Measurements from ENCODE around the gene CDC5L. TPM values are rescaled to one million over a fixed set of nuclear protein-coding genes. Genes with fewer than 3 reads are reported as not detected.
"Not testable (repeated sequence)": the region's sequence is repeated elsewhere in the genome, so short reads cannot be mapped to it uniquely, and the experiment has no call there.

The CDC5L gene
- total RNA-seq: 24.1 and 26.6 TPM in 2 replicates

DNA sequence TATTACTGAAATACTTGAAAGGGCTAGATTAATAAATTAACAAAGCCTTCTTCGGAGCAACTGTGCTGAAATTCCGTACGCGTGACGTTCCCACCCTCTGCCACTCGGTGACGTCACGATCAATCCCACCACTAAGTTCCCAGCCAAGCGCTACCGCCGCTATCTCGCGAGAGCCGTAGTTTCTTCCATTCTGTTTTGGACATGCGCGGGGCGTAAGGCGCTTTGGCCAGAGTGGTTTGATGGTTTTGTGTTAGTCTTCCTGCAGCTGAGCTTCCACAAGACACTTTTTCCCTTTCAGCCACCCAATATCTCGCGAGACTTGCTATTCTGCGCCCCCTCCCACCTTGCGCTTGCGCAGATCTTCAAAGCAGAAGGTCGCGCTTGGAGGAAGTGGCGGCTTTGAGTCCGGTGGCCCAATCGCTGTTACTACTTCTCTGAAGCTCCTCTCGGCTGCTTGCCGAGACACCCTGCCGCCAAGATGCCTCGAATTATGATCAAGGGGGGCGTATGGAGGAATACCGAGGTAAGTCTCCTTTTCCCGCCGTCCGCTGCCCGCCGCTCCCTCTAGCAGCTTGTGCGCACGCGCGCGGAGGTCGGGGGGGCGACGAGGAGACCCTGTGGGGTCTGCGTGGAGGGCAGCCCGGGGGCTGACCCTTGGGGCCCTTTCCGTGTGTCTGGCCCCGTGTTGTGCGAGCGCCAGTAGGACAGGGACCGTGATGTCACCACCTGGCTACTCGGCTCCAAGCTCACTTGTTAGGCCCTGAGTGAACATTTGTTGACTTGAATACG is at the start of gene CDC5L:
Gene CDC5L (plus strand): TSS at position 361 of the 789 bp plus-strand sequence. CDS start 118 bp downstream, at position 479.
- intact Hi-C loops (cut with micrococcal nuclease): loop anchor here (1.0 to 5.0 kb wide), 12 partner anchors 74 to 1825 kb away; partner anchors contain the start of genes AARS2, GTPBP2, HSP90AB1 and MRPL14

DNA sequence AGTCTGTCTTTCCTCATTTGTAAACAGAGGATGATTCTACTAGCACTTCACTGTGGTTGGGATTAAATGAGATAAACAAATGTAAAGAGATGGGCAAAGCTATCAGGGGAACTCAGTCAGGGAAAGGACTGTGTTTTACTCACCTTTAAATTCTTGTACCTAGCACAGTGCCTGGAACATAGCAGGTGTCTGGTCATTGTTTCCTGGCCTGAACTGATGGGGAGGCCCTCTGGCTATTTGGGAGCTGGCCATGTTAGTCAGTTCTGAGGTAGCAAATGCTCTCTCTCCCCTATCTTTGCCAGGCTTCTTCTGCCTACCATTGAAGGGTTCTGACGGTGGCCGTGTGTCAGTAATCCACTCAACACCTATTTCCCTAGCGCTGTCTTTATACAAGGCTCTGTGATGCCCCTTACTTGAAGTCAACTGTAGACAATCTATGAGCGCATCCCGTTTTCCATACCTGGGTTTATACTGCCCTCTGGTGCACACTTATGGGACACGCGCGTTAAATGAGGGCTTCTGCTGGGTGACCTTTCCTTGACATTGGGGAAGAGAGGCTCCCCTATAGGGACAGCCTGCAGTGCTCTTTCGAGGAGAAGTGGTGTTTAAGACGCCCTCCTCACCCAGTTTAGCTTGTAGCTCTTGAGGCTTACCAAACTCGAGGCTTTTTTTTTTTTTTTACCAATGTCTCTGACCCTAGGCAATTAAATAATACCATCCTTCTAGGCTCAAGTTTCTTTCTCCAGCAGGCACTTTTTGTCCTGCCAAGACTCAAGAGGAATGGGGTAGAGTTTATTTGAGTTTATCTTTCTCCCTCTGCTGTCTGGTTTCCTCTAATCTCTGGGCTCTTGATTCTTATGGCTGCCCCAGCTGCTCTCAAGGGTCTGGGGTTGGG is 49.0 kb upstream of the CDC5L start:
- intact Hi-C loops (cut with micrococcal nuclease): loop anchor here (1.0 kb wide), 7 partner anchors 25 to 242 kb away; partner anchors contain the start of gene AARS2

DNA sequence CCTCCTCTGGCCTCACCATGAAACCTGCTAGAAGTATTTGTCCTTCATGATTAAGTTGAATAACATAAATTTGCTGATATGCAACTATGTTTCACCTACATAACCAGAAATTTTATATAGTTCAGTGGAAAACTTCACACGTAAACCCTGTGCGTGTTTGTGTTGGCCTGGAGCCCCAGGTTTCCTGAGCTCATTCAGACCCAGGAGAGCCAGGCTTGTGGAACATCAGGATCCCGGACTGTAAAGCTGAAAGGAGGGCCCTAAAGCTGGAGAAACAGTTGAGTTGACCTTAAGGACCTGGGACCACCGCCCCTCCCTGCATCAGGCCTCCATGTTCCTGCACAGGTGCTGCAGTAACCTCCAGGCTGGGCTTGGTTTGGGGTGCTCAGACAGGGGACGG is 48.2 kb upstream of the CDC5L start:
- intact Hi-C loops (cut with micrococcal nuclease): no loop called here

DNA sequence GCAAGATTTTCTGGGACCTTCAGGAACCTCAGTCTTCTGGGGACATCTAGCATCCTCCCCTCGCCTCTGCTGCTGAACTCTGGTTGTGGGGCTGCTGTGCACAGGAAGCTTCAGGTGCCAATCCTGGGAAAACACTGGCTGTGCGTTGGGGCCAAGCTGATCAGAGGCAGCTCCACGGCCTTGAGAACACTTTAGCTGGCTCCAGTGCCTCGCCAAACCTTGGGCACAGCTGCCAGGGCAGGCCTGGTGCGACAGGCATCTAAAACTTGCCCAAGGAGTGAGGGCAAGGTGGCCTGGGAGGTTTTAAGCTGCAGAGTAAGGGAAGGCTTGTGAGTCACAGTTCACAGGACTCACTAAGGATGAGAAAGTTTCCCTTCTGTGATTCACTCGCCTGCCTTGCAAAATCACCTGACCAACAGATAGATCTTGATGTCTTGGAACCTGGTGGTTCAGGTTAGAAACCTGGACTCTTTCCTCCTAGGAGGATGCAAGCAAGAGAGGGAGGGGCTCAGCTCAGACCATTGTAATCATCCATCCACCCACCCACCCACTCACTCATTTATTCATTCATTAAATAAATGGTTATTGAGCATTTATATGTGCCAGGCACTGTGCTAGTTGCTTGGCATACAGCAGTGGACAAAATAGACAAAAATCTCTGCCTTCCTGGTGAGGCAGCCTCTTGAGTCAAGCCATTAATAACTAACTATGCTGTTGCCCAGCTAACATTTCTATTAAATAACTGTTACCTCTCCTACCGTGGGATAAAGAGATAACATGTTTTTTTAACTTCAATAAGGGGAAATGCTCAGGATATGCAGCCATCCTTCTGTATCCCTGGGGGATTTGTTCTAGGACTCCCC is 47.5 kb upstream of the CDC5L start:
- intact Hi-C loops (cut with micrococcal nuclease): no loop called here

DNA sequence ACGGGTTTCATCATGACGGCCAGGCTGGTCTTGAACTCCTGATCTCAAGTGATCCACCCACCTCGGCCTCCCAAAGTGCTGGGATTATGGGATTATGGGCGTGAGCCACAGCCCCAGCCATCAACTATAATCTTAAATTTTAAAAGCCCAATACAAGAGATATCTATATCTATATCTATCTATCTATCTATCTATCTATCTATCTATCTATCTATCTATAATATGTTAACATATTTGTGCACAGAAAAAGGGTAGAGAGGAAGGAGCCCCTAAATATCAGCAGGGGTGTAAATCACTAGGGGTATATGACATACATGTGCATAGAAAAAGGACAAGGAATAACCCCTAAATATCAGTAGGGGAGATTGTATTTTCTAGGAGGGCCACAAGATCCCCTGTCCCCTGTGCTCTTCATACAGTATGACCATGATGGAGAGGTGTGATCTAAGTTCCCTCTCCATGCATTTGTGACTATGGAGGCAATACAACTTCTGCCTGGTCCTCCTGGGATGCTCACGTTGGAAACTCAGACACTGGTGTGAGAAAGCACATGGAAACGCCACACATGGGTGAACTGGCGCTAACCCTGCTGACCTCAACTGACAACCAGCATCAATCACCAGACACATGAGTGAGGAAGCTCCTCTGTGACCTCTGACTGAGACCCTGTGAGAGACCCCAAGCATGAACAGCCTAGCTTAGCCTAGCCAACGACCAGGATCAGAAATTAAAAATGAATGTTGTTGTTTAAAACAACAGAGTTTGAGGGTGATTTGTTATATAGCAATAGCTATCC is 46.2 kb upstream of the CDC5L start:
- intact Hi-C loops (cut with micrococcal nuclease): no loop called here

DNA sequence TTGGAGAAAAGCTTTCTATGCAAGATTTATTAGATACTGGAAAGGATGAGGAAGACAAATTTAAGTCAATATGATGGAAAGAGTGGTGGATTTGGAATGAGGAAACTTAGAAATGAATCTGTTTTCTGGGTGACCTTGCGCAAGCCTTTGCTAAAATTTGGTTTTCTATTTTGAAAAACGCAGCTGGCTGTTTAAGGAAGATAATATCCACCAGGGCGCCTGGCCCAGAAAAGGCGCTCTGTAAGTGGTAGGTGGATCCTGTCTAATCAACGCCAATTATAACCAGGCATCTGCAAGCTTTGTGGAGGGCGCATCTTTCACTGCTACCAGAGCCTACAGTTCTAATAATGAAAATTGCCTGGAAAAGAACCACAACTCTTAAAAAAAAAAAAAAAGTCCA is 45.5 kb upstream of the CDC5L start:
- intact Hi-C loops (cut with micrococcal nuclease): no loop called here

DNA sequence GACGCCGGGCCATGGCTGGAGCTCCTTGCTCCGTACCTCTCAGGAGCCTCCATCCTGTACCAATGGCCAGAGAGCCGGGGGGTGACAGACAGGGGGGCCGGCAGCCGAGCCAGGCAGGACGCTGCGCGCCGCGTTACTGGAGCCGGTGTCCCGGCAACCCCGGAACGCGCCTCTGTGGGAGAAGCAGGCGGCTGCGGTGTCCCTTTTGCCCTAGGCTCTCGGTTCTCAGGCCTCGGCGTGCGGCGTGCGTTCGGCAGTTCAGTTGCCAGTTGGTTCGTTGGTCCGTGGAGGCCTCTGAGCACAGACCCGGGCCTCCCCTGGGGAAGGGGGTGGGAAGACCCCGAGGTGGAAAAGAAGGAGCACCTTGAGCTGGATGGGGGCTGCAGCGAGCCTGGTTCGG is 45.0 kb upstream of the CDC5L start, which contains the start of gene SPATS1:
Gene SPATS1 (plus strand): TSS at position 162 of the 400 bp plus-strand sequence. CDS start 446 bp downstream, outside the sequence.
- intact Hi-C loops (cut with micrococcal nuclease): no loop called here

DNA sequence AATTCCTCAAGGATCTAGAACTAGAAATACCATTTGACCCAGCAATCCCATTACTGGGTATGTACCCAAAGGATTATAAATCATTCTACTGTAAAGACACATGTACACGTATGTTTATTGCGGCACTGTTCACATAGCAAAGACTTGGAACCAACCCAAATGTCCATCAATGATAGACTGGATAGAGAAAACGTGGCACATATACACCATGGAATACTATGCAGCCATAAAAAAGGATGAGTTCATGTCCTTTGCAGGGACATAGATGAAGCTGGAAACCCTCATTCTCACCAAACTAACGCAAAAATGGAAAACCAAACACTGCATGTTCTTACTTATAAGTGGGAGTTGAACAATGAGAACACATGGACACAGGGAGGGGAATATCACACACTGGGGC is 40.7 kb upstream of the CDC5L start:
- intact Hi-C loops (cut with micrococcal nuclease): not testable (repeated sequence)

DNA sequence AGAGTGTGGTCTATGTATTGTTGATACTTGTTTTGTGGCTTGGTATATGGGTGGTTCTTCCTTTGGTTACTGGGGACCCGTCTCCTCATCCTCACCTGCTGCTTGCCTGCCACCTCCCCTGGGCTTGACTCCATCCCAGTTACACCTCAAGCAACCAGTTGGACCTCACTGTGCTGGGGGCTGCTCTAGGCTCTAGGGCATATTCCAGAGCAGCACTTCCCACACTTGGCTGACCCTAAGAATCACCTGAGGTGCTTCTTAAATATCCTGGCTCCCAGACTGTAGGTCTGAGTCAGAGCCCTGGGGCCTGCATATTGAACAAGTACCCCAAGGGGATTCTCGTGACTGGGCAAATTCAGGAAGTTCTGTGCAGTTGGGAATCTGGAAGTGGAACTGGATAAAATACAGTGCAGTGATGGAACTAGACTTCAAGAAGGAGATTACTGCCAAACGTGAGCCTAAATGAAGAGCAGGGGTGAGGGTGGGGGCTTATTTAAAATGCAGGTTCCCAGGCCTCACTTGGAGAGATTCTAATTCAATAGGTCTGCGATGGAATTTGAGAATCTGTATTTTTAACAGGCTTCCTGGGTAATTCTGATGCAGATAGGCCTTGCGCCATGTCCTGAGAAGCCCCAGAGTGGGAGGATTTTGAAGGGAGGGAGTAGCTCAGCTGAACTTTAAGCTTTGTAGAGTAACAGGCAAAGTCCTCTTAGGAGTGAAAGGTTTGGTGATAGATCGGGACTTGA is 37.4 kb upstream of the CDC5L start:
- intact Hi-C loops (cut with micrococcal nuclease): no loop called here

DNA sequence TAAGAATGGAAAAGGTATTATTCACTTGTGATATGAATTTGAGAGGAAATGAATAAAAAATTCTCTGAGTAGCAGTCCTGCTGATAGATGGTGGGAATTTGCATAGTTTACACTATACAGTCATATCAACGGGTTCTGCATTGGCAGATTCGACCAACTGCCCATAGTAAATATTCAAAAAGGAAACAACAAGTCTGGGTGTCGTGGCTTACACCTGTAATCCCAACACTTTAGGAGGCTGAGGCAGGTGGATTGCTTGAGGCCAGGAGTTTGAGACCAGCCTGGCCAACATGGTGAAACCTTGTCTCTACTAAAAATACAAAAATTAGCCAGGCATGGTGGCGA is 36.9 kb upstream of the CDC5L start:
- intact Hi-C loops (cut with micrococcal nuclease): not testable (repeated sequence)

DNA sequence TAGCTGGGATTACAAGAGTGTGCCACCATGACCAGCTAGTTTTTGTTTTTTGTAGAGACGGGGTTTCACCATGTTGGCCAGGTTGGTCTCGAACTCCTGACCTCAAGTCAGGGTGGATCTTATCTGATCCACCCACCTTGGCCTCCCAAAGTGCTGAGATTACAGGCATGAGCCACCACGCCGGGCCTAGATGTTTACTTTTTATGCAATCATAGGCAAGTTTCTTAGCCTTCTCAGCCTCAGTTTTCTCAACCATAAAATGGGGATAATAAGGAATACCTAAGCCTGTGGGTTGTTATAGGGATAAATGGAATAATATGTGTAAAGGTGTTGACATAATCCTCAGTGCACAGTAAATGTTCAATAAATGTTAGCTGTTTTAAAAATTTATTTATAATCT is 35.2 kb upstream of the CDC5L start:
- intact Hi-C loops (cut with micrococcal nuclease): no loop called here

DNA sequence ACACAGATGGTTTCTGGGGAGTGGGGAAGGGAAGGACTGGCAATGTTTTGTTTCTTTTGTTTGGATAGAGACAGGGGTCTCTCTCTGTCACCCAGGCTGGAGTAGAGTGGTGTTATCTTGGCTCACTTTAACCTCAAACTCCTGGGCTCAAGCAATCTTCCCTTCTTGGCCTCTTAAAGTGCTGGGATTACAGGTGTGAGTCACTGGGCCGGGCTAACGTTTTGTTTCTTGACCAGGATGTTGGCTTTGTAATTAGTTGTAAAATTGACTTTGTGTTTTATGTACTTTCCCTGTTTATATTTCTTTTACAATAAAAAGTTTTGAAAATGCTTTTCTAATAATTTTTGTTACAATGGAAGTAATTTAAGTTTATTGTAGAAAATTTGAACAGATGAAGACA is 34.2 kb upstream of the CDC5L start:
- intact Hi-C loops (cut with micrococcal nuclease): no loop called here

DNA sequence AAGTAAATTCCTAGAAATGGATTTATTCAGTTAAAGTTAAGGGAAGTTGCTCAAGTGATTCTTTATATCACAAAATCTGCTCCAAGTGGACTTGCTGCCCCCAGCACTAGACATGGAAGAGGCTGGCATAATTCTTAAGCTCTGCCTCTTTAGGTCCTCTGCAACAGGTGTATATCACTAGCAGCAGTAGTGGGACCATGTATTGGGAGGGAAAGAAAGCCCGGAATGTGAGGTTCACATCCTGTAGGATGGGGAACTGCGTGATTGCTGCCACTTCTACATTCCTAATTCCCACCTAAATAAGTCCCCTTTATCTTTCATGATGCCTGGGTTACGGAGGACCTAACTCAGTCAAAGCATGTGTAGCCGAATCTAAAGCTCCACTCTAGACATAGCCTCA is 31.9 kb upstream of the CDC5L start:
- intact Hi-C loops (cut with micrococcal nuclease): no loop called here

DNA sequence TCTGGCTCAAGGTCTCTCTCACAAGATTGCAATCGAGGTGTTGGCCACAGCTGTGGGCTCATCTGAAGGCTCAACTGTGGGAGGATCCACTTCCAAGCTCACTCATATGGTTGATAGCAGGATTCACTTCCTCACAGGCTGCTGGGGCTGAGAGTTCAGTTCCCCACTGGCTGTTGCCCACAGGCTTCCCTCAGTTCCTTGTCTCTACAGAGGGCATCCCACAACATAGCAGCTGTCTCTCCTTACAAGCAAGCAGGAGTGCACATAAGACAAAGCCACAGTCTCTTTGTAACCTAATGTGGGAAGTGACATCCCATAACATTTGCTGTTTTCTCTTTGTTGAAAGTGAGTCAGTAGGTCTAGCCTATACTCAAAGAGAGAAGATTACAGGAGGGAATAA is 31.0 kb upstream of the CDC5L start:
- intact Hi-C loops (cut with micrococcal nuclease): no loop called here

DNA sequence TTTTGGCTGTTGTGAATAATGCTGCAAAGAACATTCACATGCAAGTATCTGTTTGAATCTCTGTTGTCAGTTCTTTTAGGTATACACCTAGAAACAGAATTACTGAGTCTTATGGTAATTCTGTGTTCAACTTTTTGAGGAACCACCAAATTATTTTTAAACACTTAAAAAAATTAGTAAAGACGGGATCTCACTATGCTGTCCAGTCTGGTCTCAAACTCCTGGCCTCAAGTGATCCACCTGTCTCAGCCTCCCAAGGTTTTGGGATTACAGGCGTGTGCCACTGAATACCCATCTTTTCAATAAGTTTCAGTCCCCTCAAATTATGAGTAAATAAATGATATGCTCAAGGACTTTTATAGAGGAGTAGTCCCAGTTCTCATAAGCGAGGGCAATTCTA is 27.5 kb upstream of the CDC5L start:
- intact Hi-C loops (cut with micrococcal nuclease): no loop called here

DNA sequence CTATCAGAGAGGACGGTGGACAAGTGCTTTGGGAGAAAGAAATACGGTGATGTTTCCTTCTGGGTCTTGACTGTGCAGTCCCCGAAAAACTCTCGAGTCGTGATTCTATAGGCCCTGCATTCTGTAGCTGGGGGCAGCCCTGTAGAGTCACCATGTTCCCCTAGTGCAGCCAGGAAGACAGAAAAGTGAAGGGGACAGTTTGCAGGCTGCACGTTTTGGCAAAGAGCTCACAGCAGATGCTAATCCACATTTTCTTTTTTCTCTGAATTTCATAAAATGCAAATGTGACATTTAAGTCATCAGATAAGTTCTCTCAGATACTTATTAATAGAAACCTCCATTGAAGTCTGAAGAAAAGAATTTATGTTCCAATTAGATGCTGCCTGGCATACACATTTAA is 25.6 kb upstream of the CDC5L start:
- intact Hi-C loops (cut with micrococcal nuclease): no loop called here

DNA sequence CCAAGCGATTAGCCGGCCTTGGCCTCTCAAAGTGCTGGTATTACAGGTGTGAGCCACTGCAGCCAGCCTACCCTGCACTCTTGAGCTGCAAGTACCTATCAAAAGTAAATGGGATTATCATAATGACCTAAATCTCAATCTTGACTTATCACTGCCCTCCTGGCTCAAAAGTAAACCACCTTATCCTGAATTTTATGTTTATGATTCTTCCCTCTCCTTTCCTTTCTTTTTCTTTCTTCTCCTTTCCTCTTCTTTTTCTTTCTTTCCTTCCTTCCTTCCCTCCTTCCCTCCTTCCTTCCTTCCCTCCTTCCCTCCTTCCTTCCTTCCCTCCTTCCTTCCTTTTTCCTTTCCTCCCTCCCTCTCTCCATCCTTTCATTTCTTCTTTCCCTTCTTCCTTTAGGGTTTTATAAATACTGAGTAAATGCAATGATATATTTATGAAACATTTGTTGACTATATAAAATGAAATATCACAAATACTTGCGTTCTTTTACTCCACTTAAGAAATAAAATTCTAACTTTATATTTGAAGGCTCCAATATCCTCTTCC is 24.1 kb upstream of the CDC5L start:
- intact Hi-C loops (cut with micrococcal nuclease): no loop called here

DNA sequence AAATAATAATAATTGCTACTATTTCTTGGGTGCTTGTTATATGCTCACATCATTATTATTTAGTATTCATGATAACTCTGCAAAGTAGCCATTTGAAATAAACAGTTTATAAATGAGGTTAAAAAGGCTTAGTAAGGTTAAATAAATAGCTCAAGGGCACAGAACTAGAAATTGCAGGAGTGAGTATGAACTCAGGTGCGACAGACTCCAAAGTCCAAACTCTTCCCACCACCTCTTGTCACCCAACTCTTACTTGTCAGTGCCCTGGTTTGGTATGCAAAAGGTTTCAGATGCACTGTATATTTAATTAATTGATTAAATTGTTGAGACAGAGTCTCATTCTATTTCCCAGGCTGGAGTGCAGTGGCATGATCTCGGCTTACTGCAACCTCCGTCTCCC is 20.7 kb upstream of the CDC5L start:
- intact Hi-C loops (cut with micrococcal nuclease): no loop called here

DNA sequence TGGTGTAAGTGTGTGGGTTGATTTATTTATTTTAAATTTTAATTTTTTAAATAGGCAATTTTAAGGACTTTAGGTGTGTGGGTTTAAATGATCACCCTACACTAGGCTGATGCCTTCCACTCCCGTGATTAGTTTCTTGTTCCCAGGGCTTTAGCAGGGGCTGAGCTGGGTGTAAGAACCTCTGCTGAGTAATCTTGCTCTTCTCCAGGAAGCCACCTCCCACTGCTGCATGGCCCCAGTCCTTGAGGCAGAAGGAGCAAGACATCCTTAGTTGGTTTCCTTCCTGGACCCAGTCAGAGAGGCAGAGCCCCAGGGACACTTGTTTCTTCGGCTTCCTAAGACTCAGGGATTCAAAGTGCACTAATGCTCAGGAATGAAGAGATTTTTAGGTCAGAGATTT is 19.8 kb upstream of the CDC5L start:
- intact Hi-C loops (cut with micrococcal nuclease): no loop called here
